Mesendoderm (in vitro differentiated cells): ENCODE results near the gene PRSS1. TPM values are rescaled to one million over a fixed set of nuclear protein-coding genes. Genes with fewer than 3 reads are reported as not detected.

ENCODE experiments used
- DNase-seq: peaks from one replicate; pipeline ENCODE4 v3.0.0; 2013
- H2AK5ac ChIP-seq: 2 replicates; pipeline ENCODE4 v1.6.1; 2013; ENCODE audit warnings: low read length, inconsistent platforms
- H2BK120ac ChIP-seq: 2 replicates; pipeline ENCODE4 v1.6.1; 2013; ENCODE audit warnings: low read depth, mild to moderate bottlenecking, low read length, moderate library complexity, mixed read lengths
- H2BK15ac ChIP-seq: replicated peaks from 2 replicates; pipeline ENCODE4 v1.6.1; 2013; ENCODE audit warnings: low read depth, mild to moderate bottlenecking, moderate library complexity
- H2BK5ac ChIP-seq: 2 replicates; pipeline ENCODE4 v1.6.1; 2013; ENCODE audit warnings: low read length, inconsistent platforms
- H3K18ac ChIP-seq: 2 replicates; pipeline ENCODE4 v1.6.1; 2013; ENCODE audit warnings: mild to moderate bottlenecking, low read length, mixed read lengths
- H3K23ac ChIP-seq: one replicate; pipeline ENCODE4 v1.6.1; 2013; ENCODE audit warnings: low read length
- H3K27ac ChIP-seq: 2 replicates; pipeline ENCODE4 v1.5.1; 2013; ENCODE audit warnings: low read depth, mild to moderate bottlenecking, inconsistent platforms, low read length, moderate library complexity
- H3K27me3 ChIP-seq: 2 replicates; pipeline ENCODE4 v1.6.1; 2013; ENCODE audit warnings: low read length, control low read depth, mild to moderate bottlenecking, inconsistent platforms; ENCODE audit not compliant: insufficient read depth, poor library complexity
- H3K36me3 ChIP-seq: 2 replicates; pipeline ENCODE4 v1.6.1; 2013; ENCODE audit warnings: low read length, inconsistent platforms; ENCODE audit not compliant: control insufficient read depth, insufficient read depth
- H3K4ac ChIP-seq: one replicate; pipeline ENCODE4 v1.6.1; 2013; ENCODE audit warnings: low read depth, mild to moderate bottlenecking, low read length, moderate library complexity
- H3K4me1 ChIP-seq: 2 replicates; pipeline ENCODE4 v1.6.1; 2013; ENCODE audit warnings: low read depth, low read length, inconsistent platforms; ENCODE audit not compliant: control insufficient read depth
- H3K4me2 ChIP-seq: 2 replicates; pipeline ENCODE4 v1.6.1; 2013; ENCODE audit warnings: low read length
- H3K4me3 ChIP-seq: 2 replicates; pipeline ENCODE4 v1.5.1; 2013; ENCODE audit warnings: mild to moderate bottlenecking, low read length
- H3K56ac ChIP-seq: one replicate; pipeline ENCODE4 v1.6.1; 2013; ENCODE audit warnings: low read length
- H3K79me1 ChIP-seq: 2 replicates; pipeline ENCODE4 v1.6.1; 2013; ENCODE audit warnings: low read length, inconsistent platforms
- H3K79me2 ChIP-seq: 2 replicates; pipeline ENCODE4 v1.6.1; 2013; ENCODE audit warnings: mild to moderate bottlenecking, low read length; ENCODE audit not compliant: control insufficient read depth, insufficient read depth
- H3K9ac ChIP-seq: 2 replicates; pipeline ENCODE4 v1.6.1; 2013; ENCODE audit warnings: low read length, inconsistent platforms
- H4K5ac ChIP-seq: one replicate; pipeline ENCODE4 v1.6.1; 2013; ENCODE audit warnings: low read length
- H4K8ac ChIP-seq: one replicate; pipeline ENCODE4 v1.6.1; 2013; ENCODE audit warnings: low read depth, mild to moderate bottlenecking, control low read depth, low read length, moderate library complexity
- WGBS: extraction: QIAGEN DNeasy Blood & Tissue Kit; methylation state at CpG from one replicate; pipeline ENCODE4 v1.1.7; 2013; ENCODE audit warnings: low lambda C conversion rate, missing lambda C conversion rate; ENCODE audit not compliant: insufficient coverage; ENCODE audit errors: extremely low coverage; 5-methylcytosine and 5-hydroxymethylcytosine counted together
- small RNA-seq: library from polyadenylated mRNA; stranded (forward); fragments of <200 nt; extraction: miRNeasy Mini kit (QIAGEN cat#:217004); gene quantifications from one replicate; pipeline ENCODE3, GENCODE V24; 2013; ENCODE audit not compliant: insufficient read depth

Gene PRSS1

DNA sequence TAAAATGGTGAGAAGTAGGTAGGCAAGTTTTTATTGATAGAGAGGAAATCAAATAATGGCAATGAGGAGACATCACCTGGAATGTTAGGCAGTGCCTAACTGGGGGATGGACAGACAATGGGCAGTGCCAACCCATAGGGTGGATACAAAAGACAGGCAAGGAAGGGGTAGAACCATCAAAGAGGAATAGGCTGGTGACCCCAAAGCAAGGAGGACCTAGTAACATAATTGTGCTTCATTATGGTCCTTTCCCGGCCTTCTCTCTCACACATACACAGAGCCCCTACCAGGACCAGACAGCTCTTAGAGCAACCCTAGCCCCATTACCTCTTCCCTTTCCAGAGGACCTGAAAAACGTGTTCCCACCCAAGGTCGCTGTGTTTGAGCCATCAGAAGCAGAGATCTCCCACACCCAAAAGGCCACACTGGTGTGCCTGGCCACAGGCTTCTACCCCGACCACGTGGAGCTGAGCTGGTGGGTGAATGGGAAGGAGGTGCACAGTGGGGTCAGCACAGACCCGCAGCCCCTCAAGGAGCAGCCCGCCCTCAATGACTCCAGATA is 51.5 kb downstream of the PRSS1 start:
- H3K23ac ChIP-seq: no peak overlapping the region
- H3K27me3 ChIP-seq: no peaks in the 10 kb centered on the region
- H3K79me1 ChIP-seq: no peaks in the 10 kb centered on the region
- H3K4ac ChIP-seq: no peak overlapping the region
- no peak overlapping the region for H2BK15ac ChIP-seq
- H3K56ac ChIP-seq: no peak overlapping the region
- no peak for DNase-seq
- no peak overlapping the region for H3K18ac ChIP-seq
- H2AK5ac ChIP-seq: no peak overlapping the region
- no peak overlapping the region for H3K27ac ChIP-seq
- no peak overlapping the region for H2BK5ac ChIP-seq
- no peak overlapping the region for H4K8ac ChIP-seq
- H4K5ac ChIP-seq: no peak overlapping the region
- H3K4me3 ChIP-seq: no peak overlapping the region
- H3K79me2 ChIP-seq: no peaks in the 10 kb centered on the region
- H3K9ac ChIP-seq: no peak overlapping the region
- WGBS: no CpG with 5 or more reads among the region's 7 CpGs
- no peak overlapping the region for H2BK120ac ChIP-seq
- H3K4me1 ChIP-seq: peaks cover 2% of the 10 kb centered on the region
- no peak overlapping the region for H3K4me2 ChIP-seq
- no peaks in the 10 kb centered on the region for H3K36me3 ChIP-seq

DNA sequence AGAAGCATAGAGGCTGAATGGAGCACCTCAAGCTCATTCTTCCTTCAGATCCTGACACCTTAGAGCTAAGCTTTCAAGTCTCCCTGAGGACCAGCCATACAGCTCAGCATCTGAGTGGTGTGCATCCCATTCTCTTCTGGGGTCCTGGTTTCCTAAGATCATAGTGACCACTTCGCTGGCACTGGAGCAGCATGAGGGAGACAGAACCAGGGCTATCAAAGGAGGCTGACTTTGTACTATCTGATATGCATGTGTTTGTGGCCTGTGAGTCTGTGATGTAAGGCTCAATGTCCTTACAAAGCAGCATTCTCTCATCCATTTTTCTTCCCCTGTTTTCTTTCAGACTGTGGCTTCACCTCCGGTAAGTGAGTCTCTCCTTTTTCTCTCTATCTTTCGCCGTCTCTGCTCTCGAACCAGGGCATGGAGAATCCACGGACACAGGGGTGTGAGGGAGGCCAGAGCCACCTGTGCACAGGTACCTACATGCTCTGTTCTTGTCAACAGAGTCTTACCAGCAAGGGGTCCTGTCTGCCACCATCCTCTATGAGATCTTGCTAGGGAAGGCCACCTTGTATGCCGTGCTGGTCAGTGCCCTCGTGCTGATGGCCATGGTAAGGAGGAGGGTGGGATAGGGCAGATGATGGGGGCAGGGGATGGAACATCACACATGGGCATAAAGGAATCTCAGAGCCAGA is 52.5 kb downstream of the PRSS1 start:
- Histone ChIP-seq H3K4me1 (no peaks in the 10 kb centered on the region), H2BK15ac (no peak overlapping the region), H3K4me3 (no peak overlapping the region), H2AK5ac (no peak overlapping the region), H4K8ac (no peak overlapping the region), H3K18ac (no peak overlapping the region), H3K79me1 (no peaks in the 10 kb centered on the region), H3K4me2 (no peak overlapping the region), H3K23ac (no peak overlapping the region), H3K4ac (no peak overlapping the region), H3K56ac (no peak overlapping the region), H3K9ac (no peak overlapping the region), H2BK5ac (no peak overlapping the region), H3K27ac (no peak overlapping the region), H2BK120ac (no peak overlapping the region), H3K79me2 (no peaks in the 10 kb centered on the region), H4K5ac (no peak overlapping the region), H3K27me3 (no peaks in the 10 kb centered on the region), H3K36me3 (no peaks in the 10 kb centered on the region)
- WGBS: no CpG with 5 or more reads among the region's 8 CpGs
- DNase-seq: no peak

DNA sequence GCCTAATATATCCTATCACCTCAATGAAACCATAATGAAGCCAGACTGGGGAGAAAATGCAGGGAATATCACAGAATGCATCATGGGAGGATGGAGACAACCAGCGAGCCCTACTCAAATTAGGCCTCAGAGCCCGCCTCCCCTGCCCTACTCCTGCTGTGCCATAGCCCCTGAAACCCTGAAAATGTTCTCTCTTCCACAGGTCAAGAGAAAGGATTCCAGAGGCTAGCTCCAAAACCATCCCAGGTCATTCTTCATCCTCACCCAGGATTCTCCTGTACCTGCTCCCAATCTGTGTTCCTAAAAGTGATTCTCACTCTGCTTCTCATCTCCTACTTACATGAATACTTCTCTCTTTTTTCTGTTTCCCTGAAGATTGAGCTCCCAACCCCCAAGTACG is 53.0 kb downstream of the PRSS1 start:
- no peak overlapping the region for H3K4me3 ChIP-seq
- no peak overlapping the region for H2BK5ac ChIP-seq
- no peak overlapping the region for H3K4ac ChIP-seq

More for the DNA sequence above, 53.0 kb downstream of the PRSS1 start:
- H3K27me3 ChIP-seq: no peaks in the 10 kb centered on the region
- no peaks in the 10 kb centered on the region for H3K79me2 ChIP-seq
- H3K36me3 ChIP-seq: no peaks in the 10 kb centered on the region
- H2AK5ac ChIP-seq: no peak overlapping the region
- no CpG with 5 or more reads among the region's 3 CpGs for WGBS
- no peak overlapping the region for H4K5ac ChIP-seq
- H4K8ac ChIP-seq: no peak overlapping the region
- no peak overlapping the region for H3K18ac ChIP-seq
- H3K4me2 ChIP-seq: no peak overlapping the region
- no peak overlapping the region for H3K9ac ChIP-seq
- H3K27ac ChIP-seq: no peak overlapping the region
- H3K56ac ChIP-seq: no peak overlapping the region
- no peak for DNase-seq
- H3K4me1 ChIP-seq: no peaks in the 10 kb centered on the region
- no peaks in the 10 kb centered on the region for H3K79me1 ChIP-seq
- no peak overlapping the region for H2BK15ac ChIP-seq
- no peak overlapping the region for H2BK120ac ChIP-seq
- H3K23ac ChIP-seq: no peak overlapping the region

Small RNAs within 50 kb of the gene (small RNA-seq; reads per million reads assigned to genes)
- gene TRBD1 (not detected), gene TRBJ1-1 (not detected), gene TRBJ1-2 (not detected), gene TRBJ1-3 (not detected), gene TRBJ1-4 (not detected), gene TRBJ1-5 (not detected), gene TRBJ1-6 (not detected), gene TRBJ2-1 (not detected), gene TRBJ2-2 (not detected), gene TRBJ2-2P (not detected), gene TRBJ2-3 (not detected), gene TRBJ2-4 (not detected), gene TRBJ2-5 (not detected), gene TRBJ2-6 (not detected), gene TRBJ2-7 (not detected)
